ENCODE measurements around the gene CCDC33. TPM values are rescaled to one million over a fixed set of nuclear protein-coding genes. Genes with fewer than 3 reads are reported as not detected.

Gene CCDC33
- total and polyA plus RNA-seq, 3 experiments from 2014 or later = not detected

GRCh38 chr15:74270854-74271520 is 34.9 kb downstream of the CCDC33 start:
- peaks cover 0 to 2% (median 0%) of the 10 kb centered on the region in 3 donors for H3K4me1 Mint-ChIP-seq
- Histone ChIP-seq H3K9me3 (ENCODE audit: low read length) (no peaks in the 10 kb centered on the region), H3K27ac (ENCODE audit: low read depth, low read length) (no peak overlapping the region), H3K4me1 (ENCODE audit: insufficient read depth, low read length) (no peaks in the 10 kb centered on the region), H3K4me3 (ENCODE audit: low read length) (no peak overlapping the region), H3K36me3 (ENCODE audit: insufficient read depth, low read length) (no peaks in the 10 kb centered on the region), H3K27me3 (ENCODE audit: insufficient read depth, low read length, poor library complexity, severe bottlenecking) (peaks cover 4% of the 10 kb centered on the region)
- H3K36me3 Mint-ChIP-seq = no peaks in the 10 kb centered on the region
- ChIA-PET CTCF (no interaction called here), POLR2A (no interaction called here)
- H3K4me3 Mint-ChIP-seq = no peak overlapping the region
- no peak for DNase-seq
- H3K9me3 Mint-ChIP-seq = no peaks in the 10 kb centered on the region
- H3K27me3 Mint-ChIP-seq = peaks cover 33 to 55% of the 10 kb centered on the region in 2 donors
- H3K27ac Mint-ChIP-seq = no peak overlapping the region

GRCh38 chr15:74272812-74273211 is 36.7 kb downstream of the CCDC33 start:
- Mint-ChIP-seq H3K36me3 (no peaks in the 10 kb centered on the region), H3K27me3 (peaks cover 32 to 53% of the 10 kb centered on the region in 2 donors), H3K4me3 (no peak overlapping the region), H3K9me3 (no peaks in the 10 kb centered on the region), H3K4me1 (peaks cover 0 to 2% (median 0%) of the 10 kb centered on the region in 3 donors), H3K27ac (no peak overlapping the region)
- ChIA-PET CTCF (no interaction called here), POLR2A (no interaction called here)
- no peak overlapping the region for H3K27ac ChIP-seq (ENCODE audit: low read depth, low read length)
- H3K9me3 ChIP-seq (ENCODE audit: low read length) = no peaks in the 10 kb centered on the region
- peaks cover 4% of the 10 kb centered on the region for H3K27me3 ChIP-seq (ENCODE audit: insufficient read depth, low read length, poor library complexity, severe bottlenecking)
- no peak overlapping the region for H3K4me3 ChIP-seq (ENCODE audit: low read length)
- no peak for DNase-seq
- no peaks in the 10 kb centered on the region for H3K36me3 ChIP-seq (ENCODE audit: insufficient read depth, low read length)
- H3K4me1 ChIP-seq (ENCODE audit: insufficient read depth, low read length) = no peaks in the 10 kb centered on the region

- Histone ChIP-seq H3K4me3 (ENCODE audit: low read length) (no peak overlapping the region), H3K4me1 (ENCODE audit: insufficient read depth, low read length) (no peaks in the 10 kb centered on the region), H3K27me3 (ENCODE audit: insufficient read depth, low read length, poor library complexity, severe bottlenecking) (no peaks in the 10 kb centered on the region), H3K9me3 (ENCODE audit: low read length) (no peaks in the 10 kb centered on the region), H3K27ac (ENCODE audit: low read depth, low read length) (no peak overlapping the region), H3K36me3 (ENCODE audit: insufficient read depth, low read length) (no peaks in the 10 kb centered on the region)
- H3K9me3 Mint-ChIP-seq = no peaks in the 10 kb centered on the region
- ChIA-PET POLR2A (no interaction called here), CTCF (interaction anchor here (1.0 kb wide), 1 partner anchor 46 kb away, joined by 3 read pairs; no protein-coding TSS in a partner anchor)
- H3K27me3 Mint-ChIP-seq = peaks cover 30 to 46% of the 10 kb centered on the region in 2 donors
- no peak for DNase-seq
- no peak overlapping the region for H3K27ac Mint-ChIP-seq
- peaks cover 0 to 2% (median 0%) of the 10 kb centered on the region in 3 donors for H3K4me1 Mint-ChIP-seq
- no peaks in the 10 kb centered on the region for H3K36me3 Mint-ChIP-seq
- H3K4me3 Mint-ChIP-seq = no peak overlapping the region
Measured at GRCh38 chr15:74274470-74275038, 38.4 kb downstream of the CCDC33 start.

- no peaks in the 10 kb centered on the region for H3K4me1 Mint-ChIP-seq
- no peaks in the 10 kb centered on the region for H3K36me3 Mint-ChIP-seq
- DNase-seq = no peak
- no peaks in the 10 kb centered on the region for H3K27me3 ChIP-seq (ENCODE audit: insufficient read depth, low read length, poor library complexity, severe bottlenecking)
- ChIA-PET POLR2A (no interaction called here), CTCF (no interaction called here)
- H3K27ac ChIP-seq (ENCODE audit: low read depth, low read length) = no peak overlapping the region
- H3K9me3 ChIP-seq (ENCODE audit: low read length) = no peaks in the 10 kb centered on the region
- H3K4me1 ChIP-seq (ENCODE audit: insufficient read depth, low read length) = no peaks in the 10 kb centered on the region
- peaks cover 21 to 47% of the 10 kb centered on the region in 2 donors for H3K27me3 Mint-ChIP-seq
- H3K4me3 Mint-ChIP-seq = no peak overlapping the region
- no peaks in the 10 kb centered on the region for H3K9me3 Mint-ChIP-seq
- H3K4me3 ChIP-seq (ENCODE audit: low read length) = no peak overlapping the region
- H3K36me3 ChIP-seq (ENCODE audit: insufficient read depth, low read length) = no peaks in the 10 kb centered on the region
- no peak overlapping the region for H3K27ac Mint-ChIP-seq
Measured at GRCh38 chr15:74275957-74276356, 39.8 kb downstream of the CCDC33 start.

GRCh38 chr15:74276560-74276959 is 40.4 kb downstream of the CCDC33 start:
- Histone ChIP-seq H3K4me1 (ENCODE audit: insufficient read depth, low read length) (no peaks in the 10 kb centered on the region), H3K27ac (ENCODE audit: low read depth, low read length) (no peak overlapping the region), H3K4me3 (ENCODE audit: low read length) (no peak overlapping the region), H3K9me3 (ENCODE audit: low read length) (no peaks in the 10 kb centered on the region), H3K36me3 (ENCODE audit: insufficient read depth, low read length) (no peaks in the 10 kb centered on the region), H3K27me3 (ENCODE audit: insufficient read depth, low read length, poor library complexity, severe bottlenecking) (no peaks in the 10 kb centered on the region)
- H3K27ac Mint-ChIP-seq = no peak overlapping the region
- peaks cover 19 to 47% of the 10 kb centered on the region in 2 donors for H3K27me3 Mint-ChIP-seq
- H3K4me1 Mint-ChIP-seq = no peaks in the 10 kb centered on the region
- ChIA-PET CTCF (no interaction called here), POLR2A (no interaction called here)
- H3K4me3 Mint-ChIP-seq = no peak overlapping the region
- H3K9me3 Mint-ChIP-seq = no peaks in the 10 kb centered on the region
- no peak for DNase-seq
- H3K36me3 Mint-ChIP-seq = no peaks in the 10 kb centered on the region

- Histone ChIP-seq H3K27ac (ENCODE audit: low read depth, low read length) (no peak overlapping the region), H3K4me1 (ENCODE audit: insufficient read depth, low read length) (no peaks in the 10 kb centered on the region), H3K36me3 (ENCODE audit: insufficient read depth, low read length) (no peaks in the 10 kb centered on the region), H3K27me3 (ENCODE audit: insufficient read depth, low read length, poor library complexity, severe bottlenecking) (no peaks in the 10 kb centered on the region), H3K4me3 (ENCODE audit: low read length) (no peak overlapping the region), H3K9me3 (ENCODE audit: low read length) (no peaks in the 10 kb centered on the region)
- H3K36me3 Mint-ChIP-seq = no peaks in the 10 kb centered on the region
- H3K9me3 Mint-ChIP-seq = no peaks in the 10 kb centered on the region
- CTCF ChIA-PET = no interaction called here
- no peak for DNase-seq
- H3K4me3 Mint-ChIP-seq = no peak overlapping the region
- H3K27ac Mint-ChIP-seq = no peak overlapping the region
- POLR2A ChIA-PET = no interaction called here
- no peaks in the 10 kb centered on the region for H3K4me1 Mint-ChIP-seq
- H3K27me3 Mint-ChIP-seq = peaks cover 16 to 49% of the 10 kb centered on the region in 2 donors
Measured at GRCh38 chr15:74277242-74277810, 41.2 kb downstream of the CCDC33 start.

- Mint-ChIP-seq H3K27me3 (peaks cover 16 to 48% of the 10 kb centered on the region in 2 donors), H3K36me3 (no peaks in the 10 kb centered on the region), H3K4me1 (no peaks in the 10 kb centered on the region), H3K27ac (no peak overlapping the region), H3K4me3 (no peak overlapping the region), H3K9me3 (no peaks in the 10 kb centered on the region)
- H3K36me3 ChIP-seq (ENCODE audit: insufficient read depth, low read length) = no peaks in the 10 kb centered on the region
- H3K4me1 ChIP-seq (ENCODE audit: insufficient read depth, low read length) = no peaks in the 10 kb centered on the region
- no peaks in the 10 kb centered on the region for H3K27me3 ChIP-seq (ENCODE audit: insufficient read depth, low read length, poor library complexity, severe bottlenecking)
- H3K27ac ChIP-seq (ENCODE audit: low read depth, low read length) = no peak overlapping the region
- ChIA-PET CTCF (no interaction called here), POLR2A (no interaction called here)
- DNase-seq = no peak
- no peaks in the 10 kb centered on the region for H3K9me3 ChIP-seq (ENCODE audit: low read length)
- no peak overlapping the region for H3K4me3 ChIP-seq (ENCODE audit: low read length)
Measured at GRCh38 chr15:74278207-74278606, 42.1 kb downstream of the CCDC33 start.

GRCh38 chr15:74281147-74282133 is 45.3 kb downstream of the CCDC33 start:
- ChIA-PET CTCF (no interaction called here), POLR2A (no interaction called here)
- H3K27ac ChIP-seq (ENCODE audit: low read depth, low read length) = no peak overlapping the region
- H3K36me3 ChIP-seq (ENCODE audit: insufficient read depth, low read length) = no peaks in the 10 kb centered on the region
- Mint-ChIP-seq H3K36me3 (no peaks in the 10 kb centered on the region), H3K4me3 (no peak overlapping the region), H3K27ac (no peak overlapping the region), H3K4me1 (no peaks in the 10 kb centered on the region), H3K9me3 (no peaks in the 10 kb centered on the region), H3K27me3 (peaks cover 19 to 55% of the 10 kb centered on the region in 2 donors)
- no peaks in the 10 kb centered on the region for H3K4me1 ChIP-seq (ENCODE audit: insufficient read depth, low read length)
- H3K9me3 ChIP-seq (ENCODE audit: low read length) = no peaks in the 10 kb centered on the region
- H3K27me3 ChIP-seq (ENCODE audit: insufficient read depth, low read length, poor library complexity, severe bottlenecking) = no peaks in the 10 kb centered on the region
- DNase-seq = no peak
- H3K4me3 ChIP-seq (ENCODE audit: low read length) = no peak overlapping the region

Measured in CD8-positive, alpha-beta memory T cell (primary cell).